HG02588 (cell line): Measurements from ENCODE around the gene KIF21B.
"Not testable (repeated sequence)": the region's sequence is repeated elsewhere in the genome, so short reads cannot be mapped to it uniquely, and the experiment has no call there.

Experiments
- ATAC-seq: cut with Tn5 transposase; IDR thresholded peaks from one replicate; pipeline ENCODE4 v1.9.1; 2021; ENCODE audit warnings: mild to moderate bottlenecking, moderate library complexity; ENCODE audit not compliant: unreplicated experiment

KIF21B gene

DNA sequence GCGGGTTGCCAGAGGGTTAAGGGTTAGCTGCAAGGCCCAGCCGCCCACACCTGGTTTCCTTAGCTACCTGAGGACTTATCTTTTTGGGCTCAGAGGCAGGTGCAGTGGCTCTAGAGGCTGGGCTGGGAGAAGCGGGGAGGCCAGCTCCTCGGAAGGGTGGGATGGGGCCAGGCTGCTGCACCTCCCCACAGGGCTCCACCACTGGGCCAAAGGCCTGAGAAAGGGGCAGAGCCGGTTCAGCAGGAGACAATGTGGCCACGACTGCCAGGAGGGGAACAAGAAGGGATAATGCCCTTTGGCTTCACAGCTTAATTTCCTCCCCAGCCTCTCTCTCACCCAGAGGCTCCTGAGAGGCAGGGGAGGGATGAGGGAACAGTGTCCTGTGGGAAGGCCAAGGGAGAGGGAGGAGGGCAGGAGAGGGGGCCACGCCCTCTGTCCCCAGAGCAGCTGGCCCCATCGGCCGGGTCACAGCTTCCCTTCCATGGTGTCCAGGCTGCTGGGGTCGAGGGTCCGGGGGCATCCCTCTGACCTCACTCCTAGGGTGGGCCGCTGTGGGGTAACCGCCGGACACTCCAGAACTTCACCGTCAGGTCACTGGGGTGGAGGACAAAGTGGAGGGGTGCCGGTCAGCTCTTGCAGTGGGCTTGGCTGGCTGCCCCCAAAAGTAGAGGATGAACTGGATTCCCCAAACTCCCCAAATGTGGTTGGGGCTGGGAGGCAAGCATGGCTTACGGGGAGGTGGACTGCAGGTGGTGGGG lies 50.4 kb downstream of the KIF21B start:
- ATAC-seq, result no peak

DNA sequence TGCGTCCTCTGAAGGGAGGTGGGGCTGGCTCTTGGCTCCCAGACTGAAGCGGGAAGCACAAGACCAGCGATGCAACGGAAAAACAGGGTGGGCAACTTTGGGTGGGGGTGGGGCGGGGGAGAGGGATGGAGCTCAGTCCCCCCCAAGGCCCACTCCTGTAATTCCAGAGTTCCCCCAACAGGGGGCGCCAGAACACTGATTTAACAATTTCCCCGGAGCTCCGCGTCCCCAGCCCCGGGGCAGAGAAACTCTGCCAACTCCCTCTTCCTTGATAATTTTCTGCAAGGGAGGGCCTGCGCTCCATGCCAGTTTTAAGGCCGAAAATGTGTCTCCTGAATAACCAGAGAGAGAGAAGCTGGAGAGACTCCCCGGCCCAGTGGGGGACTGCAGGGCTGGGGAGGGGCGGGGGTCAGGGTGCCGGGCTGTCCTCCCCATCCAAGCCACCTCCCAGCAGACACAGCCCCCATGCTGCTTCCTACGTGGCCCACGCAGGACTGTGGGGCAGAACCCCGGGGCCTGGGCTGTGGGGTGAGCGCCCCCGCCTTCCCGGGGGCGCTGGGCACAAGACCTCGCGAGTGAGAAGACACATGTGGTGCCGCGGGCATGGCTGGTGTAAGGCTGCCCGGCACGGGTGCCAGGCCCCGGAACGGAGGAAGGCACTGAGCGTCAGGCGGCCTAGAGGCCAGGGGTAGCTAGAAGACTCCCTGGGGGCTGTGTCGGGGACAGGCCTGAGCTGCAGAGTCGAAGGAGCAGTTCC lies 51.4 kb downstream of the KIF21B start:
- ATAC-seq, result no peak

DNA sequence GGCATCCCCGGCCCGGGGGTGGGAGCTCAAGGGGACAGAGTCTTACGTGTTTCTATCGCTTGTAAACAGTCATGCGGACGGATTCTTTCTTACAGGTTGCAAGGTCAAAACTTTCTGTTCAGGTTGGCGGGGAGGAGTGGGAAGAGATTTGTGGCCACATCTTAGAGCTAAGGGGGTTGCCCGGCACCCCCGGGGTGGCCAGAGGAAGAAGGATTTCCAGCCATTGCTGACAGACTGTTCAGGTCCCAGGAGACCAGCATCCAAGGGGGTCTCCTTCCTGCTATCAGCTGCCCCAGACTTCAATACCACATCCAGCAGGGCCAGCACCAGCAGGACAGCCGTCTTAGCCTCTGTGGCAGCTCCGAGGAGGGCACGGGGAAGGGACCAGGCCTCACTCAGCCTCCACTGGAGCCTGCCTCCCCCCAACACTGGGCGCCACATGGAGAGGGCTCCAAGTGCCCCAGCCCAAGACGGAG lies 52.0 kb downstream of the KIF21B start:
- peak; percentile 44 for ATAC-seq

DNA sequence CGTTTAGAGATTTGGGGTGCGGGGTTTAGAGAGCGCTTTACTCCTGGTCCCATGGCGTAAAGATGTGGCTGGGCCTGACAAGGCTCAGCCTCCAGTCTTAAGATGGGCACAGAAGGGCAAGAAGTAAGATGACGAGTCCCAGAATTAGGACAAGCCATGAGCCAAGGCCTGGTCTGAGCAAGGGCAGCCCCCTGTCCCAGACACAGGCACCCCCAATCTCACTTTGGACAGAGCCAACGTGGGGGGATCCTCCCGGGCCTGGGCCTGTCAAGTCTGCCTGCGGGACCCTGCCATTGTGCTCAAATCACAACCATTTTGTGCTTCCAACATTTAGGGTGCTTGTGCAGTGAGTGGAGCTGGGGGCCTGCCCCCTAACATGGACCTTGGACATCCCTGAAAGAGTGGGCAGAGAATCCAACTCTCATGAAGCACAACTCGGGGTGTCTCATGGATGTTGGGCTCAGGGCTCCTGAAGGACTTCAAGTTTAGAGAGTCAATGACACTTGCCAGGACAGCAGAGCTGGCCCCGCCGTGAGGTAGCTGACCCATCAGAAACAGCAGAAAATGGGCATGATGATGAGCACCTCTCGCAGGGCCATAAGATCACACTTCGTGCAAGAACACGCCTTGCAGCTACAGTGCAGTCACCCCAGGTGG lies 52.6 kb downstream of the KIF21B start:
- no peak for ATAC-seq

DNA sequence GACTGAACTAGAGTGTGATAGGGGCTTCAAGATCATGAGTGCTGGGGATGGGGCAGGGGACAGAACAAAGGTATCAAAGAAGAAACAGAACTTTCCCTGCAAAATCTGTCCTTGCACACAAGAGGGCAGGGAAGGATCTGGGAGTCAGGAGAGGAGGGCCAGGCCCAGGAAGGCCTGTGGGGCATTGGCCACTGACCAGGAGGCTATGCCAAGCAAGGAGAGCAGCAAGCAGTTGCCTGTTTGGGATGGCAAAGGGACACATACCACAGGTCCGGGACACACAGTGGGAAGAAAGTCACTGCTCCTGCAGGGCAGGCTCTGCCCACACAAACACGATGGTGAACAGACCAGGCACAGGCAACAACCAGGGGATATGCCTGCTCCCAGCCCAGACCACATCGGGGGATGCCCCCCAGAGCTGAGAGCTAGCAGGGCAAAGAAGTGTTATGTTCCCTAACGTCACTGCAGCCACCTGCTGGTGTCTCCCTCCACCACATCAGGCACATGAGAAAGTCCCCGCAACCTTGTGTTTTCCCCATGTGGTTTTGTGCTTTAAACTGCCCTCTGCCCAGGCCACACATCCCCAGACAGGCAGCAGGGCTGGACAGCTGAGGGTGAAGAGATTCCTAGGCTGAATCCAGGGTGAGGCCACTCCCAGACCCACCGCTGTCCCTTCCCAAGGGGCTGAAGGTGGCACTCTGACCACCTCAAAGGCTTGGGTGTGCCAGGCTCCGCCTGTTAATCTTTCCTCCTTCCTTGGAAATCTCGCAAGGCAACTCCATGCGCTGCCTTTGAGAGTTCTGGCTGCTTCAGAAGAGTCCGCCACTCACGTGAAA lies 53.6 kb downstream of the KIF21B start:
- peak; percentile 80 for ATAC-seq

DNA sequence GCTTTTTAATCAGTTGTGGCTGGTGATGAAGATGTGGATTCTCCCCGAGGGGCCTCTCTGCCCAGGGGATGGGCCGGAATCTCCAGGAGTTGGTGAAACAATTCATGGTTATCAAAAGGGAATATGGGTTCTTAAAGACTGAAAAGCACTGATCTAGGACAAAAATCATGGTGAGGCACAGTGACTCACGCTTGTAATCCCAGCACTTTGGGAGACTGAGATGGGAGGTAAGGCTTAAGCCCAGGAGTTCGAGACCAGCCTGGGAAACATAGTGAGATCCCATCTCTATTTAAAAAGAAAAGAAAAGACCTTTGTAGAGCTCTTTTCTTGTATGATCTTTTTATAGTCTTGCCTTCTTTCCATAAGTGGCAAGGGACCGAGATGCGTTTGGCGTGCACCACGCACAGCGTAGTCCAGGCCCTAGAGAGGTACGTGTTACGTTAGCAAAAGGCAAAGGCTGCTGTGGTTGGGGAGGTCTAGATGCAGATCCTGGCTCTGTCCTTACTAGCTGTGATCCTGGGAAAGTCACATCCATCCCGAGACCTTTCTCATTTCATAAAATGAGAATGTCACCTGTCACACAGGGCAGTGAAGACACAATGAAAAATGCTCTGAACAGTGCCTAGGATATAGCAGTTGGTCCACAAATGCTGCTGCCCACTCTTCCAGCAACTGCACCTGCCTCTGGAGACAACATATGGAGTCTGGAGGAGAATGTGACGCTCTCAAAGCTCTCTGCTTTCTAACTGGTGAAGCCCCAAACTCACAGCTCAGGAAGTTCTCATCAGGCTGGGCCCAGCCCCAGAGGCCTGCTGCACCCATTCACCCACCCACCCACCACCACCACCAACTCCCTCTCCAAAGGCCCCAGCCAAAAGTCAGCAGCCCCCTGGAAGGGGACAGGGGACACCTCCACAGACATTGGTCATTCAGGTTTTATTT lies 54.8 kb downstream of the KIF21B start:
- ATAC-seq, result no peak

DNA sequence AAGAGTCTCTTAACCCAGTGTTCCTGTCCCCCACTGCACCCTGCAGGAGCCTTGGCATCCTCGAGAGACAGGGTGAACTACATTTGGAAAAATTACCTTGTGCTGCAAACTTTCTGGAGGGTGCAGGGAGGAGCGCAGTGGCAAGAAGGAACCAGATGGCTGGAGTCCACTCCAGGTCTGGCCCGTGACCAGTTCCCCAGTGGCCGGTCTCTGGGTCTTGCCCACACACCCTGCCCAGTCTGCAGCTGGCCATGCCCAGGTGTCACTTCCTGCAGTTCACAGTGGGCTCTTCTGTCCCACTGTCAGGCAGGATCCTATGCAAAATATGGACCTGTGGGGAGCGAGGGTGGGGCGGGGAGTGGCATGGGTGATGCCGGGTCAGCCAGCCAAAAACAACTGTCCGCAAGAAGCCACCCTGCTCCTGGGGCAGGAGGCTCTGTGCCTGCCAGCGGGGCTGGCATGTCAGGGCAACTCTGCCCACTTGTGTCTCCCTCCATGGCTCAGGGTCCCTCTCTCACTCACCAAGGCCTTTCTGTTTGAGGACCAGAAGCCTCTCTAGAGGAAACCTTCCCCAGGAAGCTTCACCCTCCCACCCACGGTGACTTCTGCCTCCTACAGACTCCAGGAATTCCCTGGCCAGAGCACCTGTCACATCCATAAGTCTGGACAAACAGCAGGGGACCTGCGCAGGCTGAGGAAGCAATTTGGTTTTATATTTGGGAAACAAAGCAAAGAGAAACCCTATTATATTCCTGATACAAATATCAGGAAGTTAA lies 55.6 kb downstream of the KIF21B start:
- no peak for ATAC-seq

DNA sequence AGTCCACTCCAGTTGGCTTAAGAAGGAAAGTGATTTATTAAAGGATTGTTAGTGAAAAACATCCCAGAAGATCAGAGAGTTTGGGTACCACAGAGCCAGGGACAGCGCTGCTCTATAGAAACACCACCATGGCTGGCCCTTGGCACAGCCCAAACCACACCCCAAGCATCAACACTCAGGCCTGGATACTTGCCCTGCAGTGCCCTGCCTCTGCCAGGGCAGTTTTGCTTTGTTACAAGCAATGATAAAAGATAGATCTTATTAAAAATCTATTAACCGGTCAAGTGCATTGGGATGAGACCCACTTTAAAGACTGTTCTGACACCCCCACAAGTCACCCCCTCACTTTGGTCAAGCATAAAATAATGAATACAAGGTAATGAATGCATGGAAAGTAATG lies 56.6 kb downstream of the KIF21B start:
- no peak for ATAC-seq

DNA sequence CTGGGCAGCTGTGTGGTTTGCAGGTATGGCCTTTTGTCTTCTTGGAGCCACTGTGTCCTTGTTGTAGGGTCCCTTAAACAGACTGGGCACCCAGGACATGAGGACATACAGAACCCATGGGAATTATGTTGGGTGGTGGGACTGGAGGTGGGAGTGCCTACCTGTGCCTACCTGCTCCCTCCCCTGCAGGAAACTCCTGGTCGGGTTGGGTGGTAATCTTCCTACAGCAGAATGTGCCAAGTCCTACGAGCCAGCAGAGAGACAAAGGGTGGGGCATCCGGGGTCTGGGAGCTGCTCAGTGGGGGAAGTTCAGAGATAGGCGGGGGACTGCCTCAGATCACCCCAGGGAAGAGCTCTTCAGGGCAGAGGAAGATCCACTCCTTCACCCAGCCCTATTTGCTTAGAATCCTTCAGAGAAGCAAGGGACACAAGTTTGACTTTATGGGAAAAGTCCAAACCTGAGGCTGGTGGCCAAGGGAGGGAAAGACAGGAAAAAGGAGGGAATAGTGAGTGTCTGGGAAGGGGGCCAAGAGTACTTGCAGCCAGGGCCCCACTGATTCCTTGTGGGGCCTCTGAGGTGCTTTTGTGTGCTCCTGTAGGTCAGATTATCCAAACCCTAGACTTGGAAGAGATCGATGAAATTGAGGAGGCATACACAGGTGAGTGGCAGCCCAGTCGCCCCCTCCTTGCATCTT lies 58.3 kb downstream of the KIF21B start:
- ATAC-seq, result no peak

DNA sequence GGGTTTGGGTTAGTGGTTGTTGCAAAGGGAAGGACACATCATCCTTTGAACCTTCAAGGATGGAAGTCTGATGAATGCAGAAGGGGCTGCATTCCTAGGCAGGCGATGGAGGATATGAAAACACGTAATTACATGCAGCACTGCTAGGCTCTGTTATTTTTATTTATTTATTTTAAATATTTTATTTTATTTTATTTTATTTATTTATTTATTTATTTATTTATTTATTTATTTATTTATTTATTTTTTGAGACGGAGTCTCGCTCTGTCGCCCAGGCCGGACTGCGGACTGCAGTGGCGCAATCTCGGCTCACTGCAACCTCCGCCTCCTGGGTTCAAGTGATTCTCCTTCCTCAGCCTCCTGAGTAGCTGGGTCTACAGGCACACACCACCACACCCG lies 59.6 kb downstream of the KIF21B start:
- ATAC-seq, result not testable (repeated sequence)

DNA sequence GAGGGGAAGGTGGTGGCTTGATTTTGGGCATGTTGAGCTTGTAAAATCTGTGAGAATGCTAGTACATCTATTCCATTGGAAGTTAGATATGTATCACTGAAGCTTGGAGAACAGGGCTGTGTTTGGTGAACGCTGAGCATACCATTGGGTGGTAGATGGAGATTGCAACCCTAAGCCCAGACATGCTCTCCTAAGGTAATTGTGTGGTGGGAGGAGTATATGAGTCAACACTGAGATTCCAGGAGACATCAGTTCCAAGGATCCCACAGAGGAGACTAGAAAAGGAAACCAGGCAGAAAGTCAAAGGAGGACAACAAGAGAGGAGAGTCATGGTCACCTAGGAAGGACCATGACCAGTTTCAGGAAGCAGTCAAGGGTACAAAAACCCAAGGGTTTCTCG lies 60.4 kb downstream of the KIF21B start:
- ATAC-seq, result no peak

DNA sequence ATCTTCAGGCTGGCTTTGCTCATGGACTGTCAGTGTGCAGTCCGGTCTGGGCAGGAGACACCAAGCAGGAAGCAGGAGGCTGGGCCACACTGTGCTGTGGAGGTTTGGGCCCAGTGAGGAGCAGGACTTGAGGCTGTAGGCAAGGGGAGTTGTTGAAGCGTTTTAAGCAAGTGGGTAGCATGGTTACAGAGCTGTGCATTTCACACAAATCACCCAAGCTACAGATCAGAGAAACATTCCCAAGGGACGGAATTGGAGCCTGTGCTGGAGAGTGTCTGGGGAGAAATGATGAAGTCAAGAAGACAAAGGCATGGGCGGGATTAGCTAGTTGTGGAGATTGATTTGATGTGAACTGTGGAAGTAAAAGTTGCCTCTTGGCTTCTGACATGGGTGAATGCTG lies 60.9 kb downstream of the KIF21B start:
- no peak for ATAC-seq

DNA sequence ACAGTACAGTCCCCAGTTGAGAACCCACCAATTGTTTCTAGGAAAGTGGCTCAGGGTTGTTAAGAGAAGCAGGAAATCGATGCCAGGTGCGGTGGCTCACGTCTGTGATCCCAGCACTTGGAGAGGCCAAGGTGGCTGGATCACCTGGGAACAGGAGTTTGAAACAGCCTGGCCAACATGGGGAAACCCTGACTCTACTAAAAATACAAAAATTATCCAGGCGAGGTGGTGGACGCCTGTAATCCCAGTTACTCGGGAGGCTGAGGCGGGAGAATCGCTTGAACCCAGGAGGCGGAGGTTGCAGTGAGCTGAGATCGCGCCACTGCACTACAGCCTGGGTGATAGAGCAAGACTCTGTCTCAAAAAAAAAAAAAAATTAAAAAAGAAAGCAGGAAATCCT lies 61.4 kb downstream of the KIF21B start:
- not testable (repeated sequence) for ATAC-seq

DNA sequence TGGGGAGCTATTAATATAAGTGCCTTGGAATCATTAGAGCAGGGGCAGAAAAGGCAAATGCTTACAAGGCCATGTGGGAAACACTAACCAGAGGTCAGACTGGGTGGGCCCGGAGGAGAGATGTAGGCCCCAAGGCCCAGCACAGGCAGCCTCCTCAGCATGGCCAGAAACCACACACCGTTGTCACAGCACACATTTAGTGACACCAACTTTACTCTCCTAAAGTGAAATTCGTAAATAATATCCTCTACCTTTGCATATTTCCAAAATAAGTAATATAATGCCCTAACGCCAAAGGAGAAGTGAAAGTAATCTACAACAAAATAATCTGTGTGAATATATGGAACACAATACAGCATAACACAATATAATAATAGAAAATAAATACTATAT lies 62.6 kb downstream of the KIF21B start:
- ATAC-seq, result no peak

DNA sequence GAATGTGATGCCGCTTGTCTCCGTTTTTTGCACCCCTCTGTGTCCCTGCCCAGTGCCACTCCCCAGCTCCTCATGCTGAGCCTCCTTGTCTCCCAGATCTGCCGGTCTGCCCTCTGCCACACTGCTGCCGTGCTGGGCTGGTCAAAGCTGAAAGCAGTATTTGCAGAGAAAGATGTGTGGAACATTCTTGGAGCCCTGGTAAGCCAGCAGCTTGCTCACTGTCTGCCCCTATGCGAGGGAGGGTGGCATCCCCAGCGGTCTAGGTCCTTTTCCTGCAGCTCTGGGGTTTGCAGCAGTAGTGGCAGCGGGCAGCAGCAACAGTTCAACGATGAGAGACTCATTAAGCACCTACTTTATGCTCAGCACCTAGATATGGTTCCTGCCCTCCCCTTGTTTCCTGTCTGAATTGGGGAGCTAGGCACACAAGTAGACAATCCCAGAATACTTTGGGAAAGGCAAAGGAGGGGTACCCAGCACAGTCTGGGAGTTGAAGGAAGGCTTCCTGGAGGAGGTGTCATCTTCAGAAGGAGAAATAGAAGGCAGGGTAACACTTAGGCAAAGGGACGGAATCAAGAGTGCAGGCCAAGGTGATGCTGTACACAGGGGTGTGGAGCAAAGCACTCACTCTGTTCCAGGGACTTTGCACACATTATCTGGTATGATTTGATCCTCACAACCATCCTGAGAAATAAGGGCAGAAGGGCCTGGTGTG lies 63.1 kb downstream of the KIF21B start:
- no peak for ATAC-seq

DNA sequence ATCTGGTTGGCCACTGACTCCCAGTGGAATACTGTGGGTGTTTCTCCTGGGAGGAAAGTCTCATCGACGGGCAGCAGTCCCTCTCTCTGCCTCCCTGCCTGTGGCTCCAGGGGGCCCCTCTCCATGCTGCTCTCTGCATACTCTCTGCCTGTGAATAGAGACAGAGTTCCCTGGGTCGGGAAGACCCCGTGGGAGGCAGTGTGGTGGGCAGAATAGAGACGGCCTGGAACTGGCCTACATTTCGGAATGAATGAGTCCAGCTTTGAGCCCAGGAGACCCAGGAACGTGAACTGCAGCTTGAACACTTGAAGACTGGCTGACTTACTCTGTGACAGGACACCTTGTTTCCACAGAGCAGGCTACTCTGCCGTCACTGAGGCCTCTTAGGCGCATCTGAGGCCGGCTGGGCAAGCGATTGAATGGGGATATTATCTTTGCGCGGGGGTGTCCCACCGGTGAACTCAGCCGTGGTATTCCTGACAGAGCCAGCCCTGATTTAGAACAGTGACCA lies 64.0 kb downstream of the KIF21B start:
- no peak for ATAC-seq

DNA sequence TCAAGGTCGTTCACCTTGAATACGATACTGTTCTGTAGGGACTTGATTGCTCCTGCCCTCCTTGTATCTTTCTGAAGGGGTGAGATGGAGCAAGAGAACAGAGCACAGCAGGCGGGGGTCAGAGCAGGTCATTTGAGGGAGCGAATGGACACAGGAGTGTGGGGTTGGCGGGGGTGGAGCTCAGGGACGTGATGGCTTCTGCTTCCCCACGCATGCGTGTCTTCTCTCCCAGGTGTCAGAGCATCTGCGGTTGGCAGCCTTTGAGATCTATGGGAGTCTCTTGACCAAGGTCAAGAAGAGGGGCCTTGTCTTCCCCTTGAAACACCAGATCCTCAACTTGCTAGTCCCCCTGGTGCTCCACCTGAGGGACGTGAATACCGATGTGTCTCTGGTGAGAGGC lies 64.9 kb downstream of the KIF21B start:
- no peak for ATAC-seq

DNA sequence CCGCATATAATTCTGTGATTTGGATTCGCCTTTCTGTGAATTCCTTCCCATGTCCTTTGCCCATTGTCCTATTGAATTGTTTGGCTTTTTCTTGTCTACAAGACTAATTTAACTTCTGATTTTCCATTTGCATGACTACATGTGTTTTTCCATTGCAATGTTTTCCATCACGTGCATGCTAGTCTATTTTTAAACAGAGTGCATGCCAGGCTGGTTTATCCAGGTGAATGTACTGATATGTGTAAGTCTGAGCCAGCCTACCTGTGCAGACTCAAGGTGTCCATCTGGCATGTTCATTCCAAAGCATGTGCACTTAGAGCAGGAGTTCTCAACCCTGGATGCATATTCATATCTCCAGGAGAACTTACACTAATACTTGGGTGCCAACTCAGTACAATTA lies 69.1 kb downstream of the KIF21B start:
- ATAC-seq, result no peak
